SU-DHL-6 (cell line): Measurements from ENCODE around the gene CTSZ.

Experiments
- H2AFZ ChIP-seq: fragments of 200-600 bp; sonication (generic); 2 replicates; pipeline ENCODE4 v1.6.1; 2014; ENCODE audit warnings: low read depth, mild to moderate bottlenecking, moderate library complexity, mixed read lengths, antibody characterized with exemption, low read length; ENCODE audit not compliant: severe bottlenecking
- H3F3A ChIP-seq: fragments of 200-600 bp; shearing (Covaris generic); 2 replicates; pipeline ENCODE4 v1.6.0; 2016; ENCODE audit warnings: antibody characterized with exemption, mild to moderate bottlenecking; ENCODE audit not compliant: insufficient read depth
- H3K27ac ChIP-seq: fragments of 200-600 bp; sonication (generic); 2 replicates; pipeline ENCODE4 v1.5.1; 2016; ENCODE audit warnings: low read depth, mild to moderate bottlenecking, low read length, moderate library complexity, mixed read lengths
- H3K27me3 ChIP-seq: fragments of 200-600 bp; sonication (generic), shearing (Covaris generic); 2 replicates; pipeline ENCODE4 v1.6.0; 2014; ENCODE audit warnings: mild to moderate bottlenecking, low read length
- H3K36me3 ChIP-seq: fragments of 200-600 bp; sonication (generic); 2 replicates; pipeline ENCODE4 v1.6.1; 2014; ENCODE audit warnings: mild to moderate bottlenecking, low read length, mixed read lengths
- H3K4me2 ChIP-seq: fragments of 300-600, 200-600 bp; shearing (Covaris generic), sonication (generic); 2 replicates; pipeline ENCODE4 v1.6.0; 2014; ENCODE audit warnings: low read length, low read depth, mild to moderate bottlenecking; ENCODE audit not compliant: poor library complexity, severe bottlenecking
- H3K4me3 ChIP-seq: fragments of 200-600 bp; sonication (generic); 2 replicates; pipeline ENCODE4 v1.5.1; 2014; ENCODE audit warnings: antibody characterized with exemption, low read length, mild to moderate bottlenecking, mixed read lengths; ENCODE audit not compliant: insufficient read depth, poor library complexity, severe bottlenecking
- H3K79me2 ChIP-seq: fragments of 200-600 bp; sonication (generic); 2 replicates; pipeline ENCODE4 v1.6.1; 2014; ENCODE audit warnings: mild to moderate bottlenecking, low read length, moderate library complexity; ENCODE audit not compliant: insufficient read depth
- H3K9ac ChIP-seq: fragments of 200-600 bp; sonication (generic); 2 replicates; pipeline ENCODE4 v1.7.0; 2014; ENCODE audit warnings: mild to moderate bottlenecking, low read length
- H3K9me2 ChIP-seq: fragments of 200-600 bp; sonication (generic); replicated peaks from 2 replicates; pipeline ENCODE4 v1.6.1; 2014; ENCODE audit warnings: low read length; ENCODE audit not compliant: insufficient read depth
- H3K9me3 ChIP-seq: fragments of 200-600 bp; sonication (generic); 2 replicates; pipeline ENCODE4 v1.6.1; 2014; ENCODE audit warnings: low read length, mixed read lengths; ENCODE audit not compliant: insufficient read depth
- H4K20me1 ChIP-seq: fragments of 200-600 bp; sonication (generic); 2 replicates; pipeline ENCODE4 v1.6.1; 2014; ENCODE audit warnings: low read depth, mild to moderate bottlenecking, antibody characterized with exemption, low read length, moderate library complexity, mixed read lengths
- EZH2phosphoT487 ChIP-seq: fragments of 200-600 bp; sonication (generic), shearing (Covaris generic); conservative IDR thresholded peaks from 2 replicates; pipeline ENCODE4 v1.6.1; 2018; ENCODE audit warnings: mild to moderate bottlenecking, antibody characterized with exemption, low read length, moderate library complexity, mixed read lengths
- TF ChIP-seq, protein P1 (sequence below): fragments of 200-600 bp; sonication (generic); IDR thresholded peaks from one replicate; pipeline ENCODE4 v1.5.1; 2017; ENCODE audit warnings: antibody characterized with exemption, mild to moderate bottlenecking, low read length, moderate library complexity; ENCODE audit not compliant: insufficient read depth, poor library complexity, severe bottlenecking

Gene CTSZ

DNA sequence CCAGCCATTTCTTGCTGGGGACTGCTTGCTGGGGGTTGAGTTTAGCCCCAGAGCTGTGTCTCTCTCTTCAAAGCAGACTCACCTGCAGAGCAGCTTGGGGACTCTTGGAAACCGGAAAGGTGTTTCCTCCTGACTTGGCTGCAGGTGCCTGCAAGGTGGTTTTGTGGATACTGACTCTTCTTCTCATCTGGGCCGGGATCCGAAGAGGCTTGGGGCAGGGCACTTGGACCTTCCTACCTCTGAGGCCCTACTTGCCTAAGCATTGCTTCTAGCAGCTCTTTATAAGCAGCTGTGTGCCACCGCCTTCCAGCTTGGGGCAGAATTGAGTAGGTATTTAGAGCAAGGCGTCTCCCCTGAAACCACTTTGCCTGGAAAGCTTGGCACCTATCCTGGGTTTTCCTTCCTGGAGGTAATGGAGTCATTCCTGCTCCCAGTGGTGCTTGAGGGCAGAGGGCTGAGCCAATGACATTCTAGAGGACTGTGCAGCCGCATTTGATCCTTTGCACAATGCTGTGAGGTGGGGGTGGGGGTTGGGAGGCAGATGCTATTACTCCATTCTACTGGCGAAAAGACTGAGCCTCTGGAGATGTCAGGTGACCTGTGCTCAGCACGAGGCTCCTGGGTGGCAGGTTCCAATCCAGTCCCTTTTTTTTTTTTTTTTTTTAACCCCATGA, 3.4 kb upstream of the CTSZ start:
- Histone ChIP-seq H3K27me3 (no peaks in the 10 kb centered on the region), H2AFZ (no peak overlapping the region), H3K36me3 (no peaks in the 10 kb centered on the region), H4K20me1 (no peaks in the 10 kb centered on the region), H3K9me3 (no peaks in the 10 kb centered on the region), H3F3A (peaks cover 12% of the 10 kb centered on the region), H3K4me3 (no peak overlapping the region), H3K9me2 (no peaks in the 10 kb centered on the region), H3K4me2 (no peak overlapping the region), H3K9ac (no peak overlapping the region), H3K79me2 (peaks cover 13% of the 10 kb centered on the region), H3K27ac (no peak overlapping the region)
- TF ChIP-seq, protein P1, sequence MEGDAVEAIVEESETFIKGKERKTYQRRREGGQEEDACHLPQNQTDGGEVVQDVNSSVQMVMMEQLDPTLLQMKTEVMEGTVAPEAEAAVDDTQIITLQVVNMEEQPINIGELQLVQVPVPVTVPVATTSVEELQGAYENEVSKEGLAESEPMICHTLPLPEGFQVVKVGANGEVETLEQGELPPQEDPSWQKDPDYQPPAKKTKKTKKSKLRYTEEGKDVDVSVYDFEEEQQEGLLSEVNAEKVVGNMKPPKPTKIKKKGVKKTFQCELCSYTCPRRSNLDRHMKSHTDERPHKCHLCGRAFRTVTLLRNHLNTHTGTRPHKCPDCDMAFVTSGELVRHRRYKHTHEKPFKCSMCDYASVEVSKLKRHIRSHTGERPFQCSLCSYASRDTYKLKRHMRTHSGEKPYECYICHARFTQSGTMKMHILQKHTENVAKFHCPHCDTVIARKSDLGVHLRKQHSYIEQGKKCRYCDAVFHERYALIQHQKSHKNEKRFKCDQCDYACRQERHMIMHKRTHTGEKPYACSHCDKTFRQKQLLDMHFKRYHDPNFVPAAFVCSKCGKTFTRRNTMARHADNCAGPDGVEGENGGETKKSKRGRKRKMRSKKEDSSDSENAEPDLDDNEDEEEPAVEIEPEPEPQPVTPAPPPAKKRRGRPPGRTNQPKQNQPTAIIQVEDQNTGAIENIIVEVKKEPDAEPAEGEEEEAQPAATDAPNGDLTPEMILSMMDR, result no peak
- TF ChIP-seq EZH2phosphoT487, result no peak

DNA sequence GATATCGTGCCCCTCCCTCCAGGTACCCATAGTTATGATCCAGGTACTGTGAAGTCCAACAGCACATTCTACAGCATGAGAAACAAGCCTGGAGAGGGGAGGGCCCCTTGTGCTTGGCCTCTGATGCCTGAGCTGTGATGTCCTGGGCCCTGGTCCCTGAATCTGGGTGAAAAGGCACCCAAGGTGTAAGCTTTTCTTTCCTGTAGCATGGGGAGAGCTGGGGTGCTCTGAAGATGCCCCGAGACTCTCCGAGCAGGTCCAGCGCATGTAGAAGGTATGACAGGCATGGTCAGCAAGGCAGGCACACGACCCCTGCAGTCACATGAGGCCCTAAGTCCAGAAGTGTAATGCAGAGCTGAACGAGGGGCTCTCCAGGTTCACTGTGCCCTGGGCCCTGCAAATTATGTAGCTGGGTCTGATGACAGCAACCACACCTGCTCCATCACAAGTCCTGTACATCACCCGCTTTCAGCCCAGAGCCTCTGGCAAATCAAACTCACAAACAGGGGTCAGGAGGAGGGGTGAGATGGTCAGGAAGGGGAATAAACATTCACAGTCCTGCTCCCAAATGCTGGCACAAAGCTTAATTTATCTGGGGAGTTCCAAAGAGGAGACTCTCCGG, 1.8 kb upstream of the CTSZ start:
- H3K4me2 ChIP-seq, result no peak overlapping the region
- no peaks in the 10 kb centered on the region for H3K27me3 ChIP-seq
- peaks cover 23% of the 10 kb centered on the region for H3K79me2 ChIP-seq
- no peak overlapping the region for H2AFZ ChIP-seq
- H3K9me3 ChIP-seq, result no peaks in the 10 kb centered on the region
- H4K20me1 ChIP-seq, result 0 out of 2 replicates have a peak, but pooled peaks cover 2% of the 10 kb centered on the region
- H3K4me3 ChIP-seq, result no peak overlapping the region
- H3F3A ChIP-seq, result peaks cover 12% of the 10 kb centered on the region
- no peak overlapping the region for H3K27ac ChIP-seq
- no peak overlapping the region for H3K9ac ChIP-seq
- H3K36me3 ChIP-seq, result no peaks in the 10 kb centered on the region
- no peaks in the 10 kb centered on the region for H3K9me2 ChIP-seq
- TF ChIP-seq, protein P1, result no peak
- no peak for TF ChIP-seq EZH2phosphoT487

DNA sequence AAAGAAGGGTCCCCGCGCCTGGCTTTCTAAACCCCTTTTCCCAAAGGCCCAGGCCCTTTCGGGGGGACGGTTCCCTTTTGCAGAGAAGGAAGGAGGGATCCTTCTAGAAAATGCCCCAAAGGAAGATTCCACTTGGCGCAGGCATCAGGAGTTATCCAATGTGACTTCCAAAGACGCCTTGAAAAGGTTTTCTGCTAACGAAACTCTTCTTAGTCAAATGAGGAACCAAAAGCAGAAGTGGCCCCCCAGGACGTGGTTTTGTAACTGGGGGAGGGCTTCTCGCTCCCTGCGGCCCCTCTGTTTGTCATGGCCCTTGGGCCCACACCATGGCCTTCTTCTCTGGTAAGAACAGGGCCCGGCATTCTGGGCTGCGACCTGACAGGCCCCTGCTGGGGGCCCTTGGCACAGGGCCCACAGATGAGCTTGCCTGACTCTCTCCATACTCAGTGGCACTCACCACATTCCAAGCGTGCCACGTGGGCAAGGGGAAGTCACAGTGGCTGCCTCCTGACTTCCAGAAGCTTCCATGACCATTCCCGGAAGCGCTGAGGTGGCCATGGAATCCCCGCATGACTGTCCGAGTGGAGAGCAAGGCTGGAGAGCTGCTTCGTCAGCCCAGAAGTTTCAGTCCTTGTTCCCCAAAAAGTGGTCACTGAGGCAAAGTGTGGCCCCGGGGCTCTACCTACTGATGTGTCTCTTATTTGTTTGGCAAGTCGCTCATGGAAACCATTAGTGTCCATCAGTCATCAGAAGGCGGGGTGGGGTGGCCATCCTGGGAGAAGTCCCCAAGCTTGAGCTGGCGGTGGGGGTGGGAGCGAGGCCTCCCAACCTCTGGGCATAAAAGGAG, 834 bp upstream of the CTSZ start:
- H4K20me1 ChIP-seq, result 0 out of 2 replicates have a peak, but pooled peaks cover 3% of the 10 kb centered on the region
- H3F3A ChIP-seq, result peaks cover 12% of the 10 kb centered on the region
- no peaks in the 10 kb centered on the region for H3K9me3 ChIP-seq
- TF ChIP-seq EZH2phosphoT487, result no peak
- TF ChIP-seq, protein P1, result no peak
- H3K9me2 ChIP-seq, result no peaks in the 10 kb centered on the region
- H3K4me3 ChIP-seq, result peak overlapping the region; percentile 74
- no peak overlapping the region for H2AFZ ChIP-seq
- no peaks in the 10 kb centered on the region for H3K27me3 ChIP-seq
- no peaks in the 10 kb centered on the region for H3K36me3 ChIP-seq
- H3K4me2 ChIP-seq, result peak overlapping the region; percentile 86
- peaks cover 32% of the 10 kb centered on the region for H3K79me2 ChIP-seq
- peak overlapping the region; percentile 91 for H3K9ac ChIP-seq
- peak overlapping the region; percentile 86 for H3K27ac ChIP-seq
